Testis (tissue), 2 donors: Measurements from ENCODE around the gene CDH22.

Experiments used
- CTCF ChIP-seq, 3 experiments: fragments of 450-650 bp in 2 of 3; fragments of 200-600 bp in 1 of 3; sonication (generic) in 1 of 3; IDR thresholded peaks; one replicate each; pipeline ENCODE4 v1.5.1; 2016 to 2019; ENCODE audit warnings: antibody characterized with exemption in 3 of 3, mild to moderate bottlenecking in 2 of 3, moderate library complexity in 1 of 3
- POLR2A ChIP-seq: fragments of 450-650 bp; IDR thresholded peaks from one replicate; pipeline ENCODE4 v1.6.1; 2017; ENCODE audit warnings: antibody characterized with exemption, mild to moderate bottlenecking, moderate library complexity

GRCh38 chr20:46185353-46185752 is 122.9 kb downstream of the CDH22 start:
- TF ChIP-seq CTCF (IDR thresholded peaks at IDR 0.05) (no peak), POLR2A (no peak)
